ENCODE results near the gene GSE1.
A peak's percentile ranks its signal among the peaks of the same experiment; 100 is the strongest.

The GSE1 gene

GRCh38 chr16:85710732-85711131 lies 97.6 kb downstream of the GSE1 start:
- DNase-seq = no peak

- no peak for DNase-seq
These were observed 99.0 kb downstream of the GSE1 start for GRCh38 chr16:85711982-85712587.

GRCh38 chr16:85712801-85713200 lies 99.7 kb downstream of the GSE1 start:
- no peak for DNase-seq

- no peak for DNase-seq
These were observed 102.3 kb downstream of the GSE1 start for GRCh38 chr16:85715169-85716021.

GRCh38 chr16:85716022-85716679 lies 103.0 kb downstream of the GSE1 start:
- DNase-seq = no peak

- DNase-seq = no peak
These were observed 103.5 kb downstream of the GSE1 start for GRCh38 chr16:85716680-85717038.

GRCh38 chr16:85717393-85718152 lies 104.5 kb downstream of the GSE1 start:
- DNase-seq = peak; percentile 42

- no peak for DNase-seq
These were observed 105.0 kb downstream of the GSE1 start for GRCh38 chr16:85718153-85718477.

- no peak for DNase-seq
These were observed 105.6 kb downstream of the GSE1 start for GRCh38 chr16:85718682-85719081.

GRCh38 chr16:85719605-85720301 lies 106.6 kb downstream of the GSE1 start:
- DNase-seq = no peak

- no peak for DNase-seq
These were observed 107.1 kb downstream of the GSE1 start for GRCh38 chr16:85720302-85720637.

- DNase-seq = no peak
These were observed 109.2 kb downstream of the GSE1 start for GRCh38 chr16:85722128-85722893.

- no peak for DNase-seq
These were observed 111.2 kb downstream of the GSE1 start for GRCh38 chr16:85724126-85724879.

GRCh38 chr16:85724936-85725335 lies 111.8 kb downstream of the GSE1 start:
- DNase-seq = no peak

All from HCEC 1CT (cell line).